Measurements from ENCODE around the gene MTMR3.

- TF ChIP-seq, protein P1, sequence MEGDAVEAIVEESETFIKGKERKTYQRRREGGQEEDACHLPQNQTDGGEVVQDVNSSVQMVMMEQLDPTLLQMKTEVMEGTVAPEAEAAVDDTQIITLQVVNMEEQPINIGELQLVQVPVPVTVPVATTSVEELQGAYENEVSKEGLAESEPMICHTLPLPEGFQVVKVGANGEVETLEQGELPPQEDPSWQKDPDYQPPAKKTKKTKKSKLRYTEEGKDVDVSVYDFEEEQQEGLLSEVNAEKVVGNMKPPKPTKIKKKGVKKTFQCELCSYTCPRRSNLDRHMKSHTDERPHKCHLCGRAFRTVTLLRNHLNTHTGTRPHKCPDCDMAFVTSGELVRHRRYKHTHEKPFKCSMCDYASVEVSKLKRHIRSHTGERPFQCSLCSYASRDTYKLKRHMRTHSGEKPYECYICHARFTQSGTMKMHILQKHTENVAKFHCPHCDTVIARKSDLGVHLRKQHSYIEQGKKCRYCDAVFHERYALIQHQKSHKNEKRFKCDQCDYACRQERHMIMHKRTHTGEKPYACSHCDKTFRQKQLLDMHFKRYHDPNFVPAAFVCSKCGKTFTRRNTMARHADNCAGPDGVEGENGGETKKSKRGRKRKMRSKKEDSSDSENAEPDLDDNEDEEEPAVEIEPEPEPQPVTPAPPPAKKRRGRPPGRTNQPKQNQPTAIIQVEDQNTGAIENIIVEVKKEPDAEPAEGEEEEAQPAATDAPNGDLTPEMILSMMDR (IDR thresholded peaks at IDR 0.05; ENCODE audit: low read depth, low read length, poor library complexity, severe bottlenecking) = no peak
- no peak for TF ChIP-seq EZH2phosphoT487 (IDR thresholded peaks at IDR 0.05; ENCODE audit: borderline replicate concordance, low read length)
Measured at GRCh38 chr22:30008401-30008800, 125.4 kb downstream of the MTMR3 start.

Measured in DOHH2 (cell line).